Calu3 (cell line): ENCODE results near the gene RTN1. TPM values are rescaled to one million over a fixed set of nuclear protein-coding genes. Genes with fewer than 3 reads are reported as not detected.

Experiments
- BruUV-seq: library from RNA; stranded (reverse); fragments of 400-500 nt; replicated peaks from 2 replicates; lab custom pipeline; 2021; lab: Mats Ljungman, UMichigan
- CTCF ChIA-PET: fragments of 300-600 bp; sonication (Branson Sonifier 250); formaldehyde crosslinking; loops from one replicate; lab custom pipeline; 2022; ENCODE audit warnings: antibody characterized with exemption; lab: Charles Lee
- DNase-seq: peaks from one replicate; pipeline ENCODE4 v3.0.0; 2022
- H3K27ac Mint-ChIP-seq: one replicate; pipeline ENCODE4 v1.8.0; 2022; ENCODE audit warnings: mixed read lengths; ENCODE audit not compliant: unreplicated experiment
- H3K27me3 Mint-ChIP-seq: one replicate; pipeline ENCODE4 v1.8.0; 2022; ENCODE audit warnings: mixed read lengths; ENCODE audit not compliant: unreplicated experiment
- H3K36me3 Mint-ChIP-seq: one replicate; pipeline ENCODE4 v1.8.0; 2022; ENCODE audit warnings: mild to moderate bottlenecking, moderate library complexity, mixed read lengths; ENCODE audit not compliant: insufficient read depth, unreplicated experiment
- H3K4me1 Mint-ChIP-seq: one replicate; pipeline ENCODE4 v1.8.0; 2022; ENCODE audit warnings: mild to moderate bottlenecking, low read depth, mixed read lengths; ENCODE audit not compliant: unreplicated experiment
- H3K4me3 Mint-ChIP-seq: one replicate; pipeline ENCODE4 v1.8.0; 2022; ENCODE audit warnings: mild to moderate bottlenecking, low read depth, moderate library complexity, mixed read lengths; ENCODE audit not compliant: unreplicated experiment
- H3K9me3 Mint-ChIP-seq: one replicate; pipeline ENCODE4 v1.8.0; 2022; ENCODE audit warnings: low read depth, mixed read lengths; ENCODE audit not compliant: unreplicated experiment
- CTCF ChIP-seq: fragments of 200-600 bp; IDR thresholded peaks from one replicate; pipeline ENCODE4 v1.8.0; 2022; ENCODE audit warnings: antibody characterized with exemption; ENCODE audit not compliant: unreplicated experiment
- intact Hi-C: fragments of 100-400 bp; cut with micrococcal nuclease; formaldehyde crosslinking; loops from one replicate; pipeline ENCODE4 v1.10.0; 2022; ENCODE audit not compliant: unreplicated experiment
- total RNA-seq: library from RNA; stranded (reverse); gene quantifications from 2 replicates; pipeline ENCODE4 v1.2.3, GENCODE V29; 2022

RTN1 gene
- total RNA-seq, 1 experiment from 2014 or later: not detected

- BruUV-seq: no TSS peak
- TF ChIP-seq CTCF: no peak
- CTCF ChIA-PET: no interaction called here
- intact Hi-C loops: no loop called here
- Mint-ChIP-seq H3K4me3 (no peak overlapping the region), H3K36me3 (no peaks in the 10 kb centered on the region), H3K9me3 (no peaks in the 10 kb centered on the region), H3K4me1 (no peaks in the 10 kb centered on the region), H3K27me3 (no peaks in the 10 kb centered on the region), H3K27ac (no peak overlapping the region)
- DNase-seq: no peak
These were observed 179.3 kb downstream of the RTN1 start for GRCh38 chr14:59691266-59691665.

GRCh38 chr14:59690426-59690825 is 180.2 kb downstream of the RTN1 start:
- TF ChIP-seq CTCF: no peak
- Mint-ChIP-seq H3K36me3 (no peaks in the 10 kb centered on the region), H3K4me1 (no peaks in the 10 kb centered on the region), H3K27me3 (no peaks in the 10 kb centered on the region), H3K27ac (no peak overlapping the region), H3K9me3 (no peaks in the 10 kb centered on the region), H3K4me3 (no peak overlapping the region)
- CTCF ChIA-PET: no interaction called here
- DNase-seq: no peak
- intact Hi-C loops: no loop called here
- BruUV-seq: no TSS peak

GRCh38 chr14:59688224-59689170 is 182.1 kb downstream of the RTN1 start:
- DNase-seq: peak; percentile 53
- CTCF ChIA-PET: interaction anchor here (0.6 to 1.2 kb wide), 3 partner anchors 21 to 181 kb away, joined by 3 to 4 read pairs (median 3); partner anchors contain the start of gene CCDC175
- BruUV-seq: no TSS peak
- Mint-ChIP-seq H3K4me1 (no peaks in the 10 kb centered on the region), H3K27ac (no peak overlapping the region), H3K4me3 (no peak overlapping the region), H3K36me3 (no peaks in the 10 kb centered on the region), H3K9me3 (no peaks in the 10 kb centered on the region), H3K27me3 (no peaks in the 10 kb centered on the region)
- intact Hi-C loops: loop anchor here (5.0 kb wide), 1 partner anchor 181 kb away; no protein-coding TSS in a partner anchor
- TF ChIP-seq CTCF: peak; percentile 36

- no TSS peak for BruUV-seq
- no peak overlapping the region for H3K27ac Mint-ChIP-seq
- H3K27me3 Mint-ChIP-seq: peaks cover under 1% of the 10 kb centered on the region
- CTCF ChIA-PET: interaction anchor here (1.2 kb wide), 1 partner anchor 111 kb away, joined by 3 read pairs; the partner anchor contains the start of gene CCDC175
- intact Hi-C loops: loop anchor here (5.0 kb wide), 1 partner anchor 180 kb away; no protein-coding TSS in a partner anchor
- H3K9me3 Mint-ChIP-seq: no peaks in the 10 kb centered on the region
- no peak overlapping the region for H3K4me3 Mint-ChIP-seq
- H3K36me3 Mint-ChIP-seq: no peaks in the 10 kb centered on the region
- no peak for TF ChIP-seq CTCF
- H3K4me1 Mint-ChIP-seq: no peaks in the 10 kb centered on the region
- no peak for DNase-seq
These were observed 182.9 kb downstream of the RTN1 start for GRCh38 chr14:59687663-59688062.
